ENCODE measurements around the gene SGCA. TPM values are rescaled to one million over a fixed set of nuclear protein-coding genes. Genes with fewer than 3 reads are reported as not detected.

The SGCA gene
- total and polyA plus RNA-seq, 2 of the 8 experiments (the other 6 are each of a cell fraction or from before 2014, with no cell fraction given) = 0.12 TPM; not detected in 1

- no peak overlapping the region for H2BK120ac ChIP-seq (replicated peaks; ENCODE audit: low read depth, low read length)
- peak overlapping the region; percentile 83; the same call in 1 of the 2 replicates for H3K18ac ChIP-seq (ENCODE audit: extremely low read depth, low read length)
- H4K8ac ChIP-seq (ENCODE audit: extremely low read depth, insufficient read depth, low read length) = peak overlapping the region; percentile 22; the same call in 1 of the 2 replicates
- no peak overlapping the region for H2AK5ac ChIP-seq (ENCODE audit: low read depth, low read length)
- H4K20me1 ChIP-seq (replicated peaks in 1 of 2; ENCODE audit: control insufficient read depth in 1 of 2, insufficient read depth in 2 of 2, low read length in 2 of 2) = no peaks in the 10 kb centered on the region
- 5% methylated on average over 54 of the region's 64 CpGs; no CpG with 5 or more reads in 1 of the 2 experiments for WGBS, 2 experiments (ENCODE audit: extremely low coverage in 1 of 2, insufficient coverage in 1 of 2, insufficient read length in 1 of 2, insufficient replicate concordance in 2 of 2, low coverage in 1 of 2, low lambda C conversion rate in 2 of 2, missing lambda C conversion rate in 1 of 2)
- peaks cover 2% of the 10 kb centered on the region; the same call in 1 of the 2 replicates for H3K23me2 ChIP-seq (ENCODE audit: low read depth, low read length)
- peak overlapping the region; percentile 40 for H3K4ac ChIP-seq (replicated peaks; ENCODE audit: insufficient read length, low read depth, low read length)
- no peak for FAIRE-seq
- H3K79me1 ChIP-seq (ENCODE audit: low read depth, low read length) = no peaks in the 10 kb centered on the region
- no peak overlapping the region; the same call in 1 of the 2 replicates for H2BK5ac ChIP-seq (ENCODE audit: low read depth, low read length)
- H3K4me1 ChIP-seq (replicated peaks in 1 of 4; ENCODE audit: control insufficient read depth in 3 of 4, insufficient read depth in 4 of 4, low read length in 3 of 4) = peaks cover 6 to 11% (median 8%) of the 10 kb centered on the region in 4 experiments
- H2BK12ac ChIP-seq (ENCODE audit: low read depth, low read length) = peak overlapping the region; percentile 55; the same call in 1 of the 2 replicates
- H3K4me3 ChIP-seq (ENCODE audit: extremely low read depth in 1 of 4, insufficient read depth in 2 of 4, low read depth in 3 of 4, low read length in 4 of 4) = peak overlapping the region; percentile 0 to 52 (median 19); a peak in 7 of 8 replicates
- H4K91ac ChIP-seq (replicated peaks; ENCODE audit: insufficient read length, low read length) = peak overlapping the region; percentile 35
- H2BK20ac ChIP-seq (ENCODE audit: low read length) = no peak overlapping the region
- CTCF ChIA-PET (ENCODE audit: partially characterized antibody) = interaction anchor here (0.9 to 23.0 kb wide), 16 partner anchors 10 to 179 kb away, joined by 3 to 412 read pairs (median 4); partner anchors contain the start of genes PDK2 and PPP1R9B
- no peaks in the 10 kb centered on the region for H3K9me3 ChIP-seq (ENCODE audit: insufficient read depth in 2 of 2, low read depth in 1 of 2, low read length in 1 of 2)
- peak in 1 of 2 experiments; percentile 83 for DNase-seq (ENCODE audit: low read depth in 1 of 2, low spot score in 2 of 2)
- H3K27ac ChIP-seq (ENCODE audit: low read depth, low read length) = no peak overlapping the region
- POLR2A ChIA-PET (ENCODE audit: partially characterized antibody) = interaction anchor here (0.9 to 2.3 kb wide), 5 partner anchors 11 to 89 kb away, joined by 3 to 11 read pairs (median 4); partner anchors contain the start of gene SAMD14
- H3K79me2 ChIP-seq (ENCODE audit: control insufficient read depth in 1 of 2, insufficient read depth in 2 of 2, low read length in 2 of 2) = no peaks in the 10 kb centered on the region
- no peak overlapping the region for H3K23ac ChIP-seq (ENCODE audit: insufficient read length)
- H2AFZ ChIP-seq (ENCODE audit: low read length) = no peak overlapping the region
- H3K14ac ChIP-seq (ENCODE audit: insufficient read length) = no peak overlapping the region
- H3K9ac ChIP-seq (replicated peaks in 1 of 4; ENCODE audit: extremely low read depth in 1 of 4, low read depth in 3 of 4, low read length in 3 of 4) = peak overlapping the region in 1 of 4 experiments; percentile 50; a peak in 2 of 7 replicates
- peaks cover 0 to 18% (median 12%) of the 10 kb centered on the region in 4 experiments; a peak in 5 of 7 replicates for H3K27me3 ChIP-seq (replicated peaks in 1 of 4; ENCODE audit: control insufficient read depth in 3 of 4, extremely low read depth in 1 of 4, insufficient read depth in 3 of 4, low read length in 3 of 4)
- H3K56ac ChIP-seq (replicated peaks; ENCODE audit: insufficient read length, low read depth, low read length) = no peak overlapping the region
- peak overlapping the region; percentile 7 for H4K5ac ChIP-seq (ENCODE audit: insufficient read length, low read depth, low read length)
- no peaks in the 10 kb centered on the region for H3K36me3 ChIP-seq (ENCODE audit: control insufficient read depth in 2 of 4, insufficient read depth in 4 of 4, low read length in 3 of 4)
- no peak overlapping the region; the same call in 1 of the 2 replicates for H2BK15ac ChIP-seq (ENCODE audit: low read length)
- peak overlapping the region; percentile 54 to 72 for H3K4me2 ChIP-seq (ENCODE audit: insufficient read depth in 1 of 2, low read depth in 2 of 2, low read length in 2 of 2)
- TF ChIP-seq BRCA1 (IDR thresholded peaks at IDR 0.05; ENCODE audit: low read depth, low read length) (no peak), ATF2 (IDR thresholded peaks at IDR 0.05; ENCODE audit: low read length) (no peak), CEBPB (IDR thresholded peaks at IDR 0.05; ENCODE audit: low read depth, low read length) (no peak), KDM5A (IDR thresholded peaks at IDR 0.05; ENCODE audit: low read length) (no peak), E2F6 (IDR thresholded peaks at IDR 0.05) (peak; percentile 91), YY1 (IDR thresholded peaks at IDR 0.05; ENCODE audit: low read depth, low read length) (no peak; the same call in 1 of the 2 replicates), JUND (IDR thresholded peaks at IDR 0.05; ENCODE audit: low read length) (no peak; the same call in 1 of the 2 replicates), POU5F1 (IDR thresholded peaks at IDR 0.05; ENCODE audit: low read depth, low read length) (no peak), POLR2A (IDR thresholded peaks at IDR 0.05; ENCODE audit: control extremely low read depth in 1 of 2, low read depth in 2 of 2, low read length in 2 of 2) (peak in 1 of 2 experiments; percentile 38; a peak in 1 of 3 replicates)
Observed at GRCh38 chr17:50117202-50118051, 48.4 kb upstream of the SGCA start.
